SKM-1 treated with dmso at 0.1 percent for 144 hours (cell line): ENCODE data around the gene ATP13A5.

Experiments
- DNase-seq: peaks from one replicate; lab custom pipeline; 2025; ENCODE audit not compliant: unreplicated experiment; lab: John Stamatoyannopoulos, UW

Gene ATP13A5, protein sequence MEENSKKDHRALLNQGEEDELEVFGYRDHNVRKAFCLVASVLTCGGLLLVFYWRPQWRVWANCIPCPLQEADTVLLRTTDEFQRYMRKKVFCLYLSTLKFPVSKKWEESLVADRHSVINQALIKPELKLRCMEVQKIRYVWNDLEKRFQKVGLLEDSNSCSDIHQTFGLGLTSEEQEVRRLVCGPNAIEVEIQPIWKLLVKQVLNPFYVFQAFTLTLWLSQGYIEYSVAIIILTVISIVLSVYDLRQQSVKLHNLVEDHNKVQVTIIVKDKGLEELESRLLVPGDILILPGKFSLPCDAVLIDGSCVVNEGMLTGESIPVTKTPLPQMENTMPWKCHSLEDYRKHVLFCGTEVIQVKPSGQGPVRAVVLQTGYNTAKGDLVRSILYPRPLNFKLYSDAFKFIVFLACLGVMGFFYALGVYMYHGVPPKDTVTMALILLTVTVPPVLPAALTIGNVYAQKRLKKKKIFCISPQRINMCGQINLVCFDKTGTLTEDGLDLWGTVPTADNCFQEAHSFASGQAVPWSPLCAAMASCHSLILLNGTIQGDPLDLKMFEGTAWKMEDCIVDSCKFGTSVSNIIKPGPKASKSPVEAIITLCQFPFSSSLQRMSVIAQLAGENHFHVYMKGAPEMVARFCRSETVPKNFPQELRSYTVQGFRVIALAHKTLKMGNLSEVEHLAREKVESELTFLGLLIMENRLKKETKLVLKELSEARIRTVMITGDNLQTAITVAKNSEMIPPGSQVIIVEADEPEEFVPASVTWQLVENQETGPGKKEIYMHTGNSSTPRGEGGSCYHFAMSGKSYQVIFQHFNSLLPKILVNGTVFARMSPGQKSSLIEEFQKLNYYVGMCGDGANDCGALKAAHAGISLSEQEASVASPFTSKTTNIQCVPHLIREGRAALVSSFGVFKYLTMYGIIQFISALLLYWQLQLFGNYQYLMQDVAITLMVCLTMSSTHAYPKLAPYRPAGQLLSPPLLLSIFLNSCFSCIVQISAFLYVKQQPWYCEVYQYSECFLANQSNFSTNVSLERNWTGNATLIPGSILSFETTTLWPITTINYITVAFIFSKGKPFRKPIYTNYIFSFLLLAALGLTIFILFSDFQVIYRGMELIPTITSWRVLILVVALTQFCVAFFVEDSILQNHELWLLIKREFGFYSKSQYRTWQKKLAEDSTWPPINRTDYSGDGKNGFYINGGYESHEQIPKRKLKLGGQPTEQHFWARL

DNA sequence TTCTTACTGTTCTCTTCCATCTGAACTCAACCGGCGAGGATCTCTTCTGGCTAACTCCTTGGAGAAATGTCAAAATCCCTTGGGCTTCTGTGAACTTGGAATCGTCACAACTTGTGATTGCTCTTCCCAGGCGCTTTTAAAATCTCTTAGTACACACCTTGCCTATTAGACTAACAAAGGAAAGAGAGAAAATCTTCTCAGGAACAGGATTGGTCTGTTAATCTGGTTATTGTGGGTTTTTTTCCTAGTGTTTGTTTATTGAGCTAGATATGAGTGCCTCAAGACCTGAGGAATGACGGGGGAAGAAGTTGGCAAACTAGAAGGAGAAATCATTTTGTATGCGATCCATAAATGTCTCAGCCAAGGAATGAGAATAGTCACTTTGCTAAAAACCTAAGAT, at the start of gene ATP13A5:
TSS of gene ATP13A5 (minus strand) at position 48 of the 400 bp plus-strand sequence. CDS start at position 20, 28 bp downstream.
- DNase-seq, result no peak

DNA sequence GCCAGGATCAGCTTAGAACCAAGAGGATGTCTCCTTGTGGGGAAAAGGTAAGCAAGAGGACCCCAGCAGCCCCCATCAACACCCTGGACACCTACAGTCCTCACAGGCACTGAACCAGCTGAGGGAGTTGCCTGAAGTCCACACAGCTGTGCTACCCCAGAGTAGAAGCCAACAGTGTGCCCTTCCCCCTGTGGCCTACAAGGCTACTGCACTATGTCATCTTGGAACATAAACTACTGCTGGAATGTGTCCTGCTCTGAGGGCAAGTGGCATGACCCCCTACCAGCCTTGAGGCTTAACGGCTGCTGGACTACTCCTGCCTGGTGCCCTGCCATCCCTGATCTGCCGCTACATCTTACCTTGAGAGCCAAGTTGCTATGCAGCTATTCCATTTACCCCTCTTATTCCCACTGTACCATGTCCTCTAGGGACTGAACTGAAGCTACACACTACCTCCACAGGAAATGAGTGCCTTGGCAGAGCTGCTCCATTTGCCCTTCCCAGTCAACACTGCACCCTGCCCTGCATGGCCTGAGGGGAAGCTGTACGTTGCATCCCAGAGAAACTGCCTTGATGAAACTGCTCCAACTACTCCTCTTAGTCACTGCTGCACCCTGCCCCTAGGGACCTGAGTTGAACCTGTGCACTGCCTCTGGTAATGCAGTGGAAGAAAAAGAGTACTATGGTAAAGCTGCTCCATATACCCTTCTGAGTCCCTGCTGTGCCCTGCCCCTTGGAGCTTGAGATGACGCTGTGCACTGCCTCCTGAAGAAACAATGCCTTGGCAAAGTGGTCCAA, 40.2 kb upstream of the ATP13A5 start:
- no peak for DNase-seq

- no peak for DNase-seq
These were observed 38.1 kb upstream of the ATP13A5 start for GRCh38 chr3:193416629-193417028.

DNA sequence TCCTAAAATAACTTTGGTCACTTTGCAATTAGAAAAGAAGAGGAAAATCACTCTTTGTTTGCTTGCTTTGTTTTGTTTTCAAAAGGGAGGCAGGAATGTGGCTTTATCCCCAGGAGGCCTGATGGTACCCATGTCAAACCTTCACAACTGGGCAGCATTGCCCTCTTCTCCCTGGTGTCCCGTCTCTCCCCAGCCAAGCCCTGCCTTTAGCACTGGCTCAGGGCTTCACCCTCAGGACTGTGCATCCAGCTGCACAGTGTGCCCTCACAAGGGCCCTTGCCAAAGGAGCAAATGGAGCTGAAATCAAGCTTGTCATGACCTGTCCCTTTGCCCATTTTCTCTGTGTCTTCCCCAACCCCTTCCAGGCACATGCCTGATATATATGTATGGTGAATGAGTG, 29.1 kb upstream of the ATP13A5 start:
- DNase-seq, result no peak

- DNase-seq, result no peak
These were observed 28.6 kb upstream of the ATP13A5 start for GRCh38 chr3:193407112-193407511.

GRCh38 chr3:193403307-193403706, 24.8 kb upstream of the ATP13A5 start:
- DNase-seq, result no peak

- no peak for DNase-seq
These were observed 21.8 kb upstream of the ATP13A5 start for GRCh38 chr3:193400304-193400703.

DNA sequence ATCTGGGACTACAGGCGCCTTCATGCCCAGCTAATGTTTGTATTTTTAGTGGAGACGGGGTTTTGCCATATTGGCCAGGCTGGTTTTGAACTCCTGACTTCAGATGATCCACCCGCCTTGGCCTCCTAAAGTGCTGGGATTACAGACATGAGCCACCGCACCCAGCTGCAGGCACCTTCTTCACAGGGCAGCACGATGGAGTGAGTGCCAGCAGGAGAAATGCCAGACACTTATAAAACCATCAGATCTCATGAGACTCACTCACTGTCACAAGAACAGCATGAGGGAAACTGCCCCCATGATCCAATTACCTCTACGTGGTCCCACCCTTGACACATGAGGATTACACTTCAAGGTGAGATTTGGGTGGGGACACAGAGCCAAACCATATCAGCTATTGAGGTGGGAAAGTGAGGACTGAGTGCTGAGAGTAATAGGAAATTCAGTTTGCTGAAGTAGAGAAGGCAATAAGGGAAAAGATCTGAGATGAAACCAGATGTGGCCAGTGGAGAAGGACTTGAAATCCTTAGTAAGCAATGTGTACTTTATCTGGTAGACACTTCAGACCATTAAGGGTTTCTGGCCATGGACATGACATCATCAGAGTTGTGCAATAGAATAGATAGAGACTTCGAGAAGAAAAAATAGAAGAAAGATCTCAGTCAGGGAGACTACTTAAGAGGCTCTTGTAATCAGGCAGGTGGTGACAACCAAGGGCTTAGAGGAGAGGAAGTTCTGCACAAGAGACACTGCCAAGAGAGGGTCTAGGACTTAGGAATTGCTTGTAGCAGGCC, 18.1 kb upstream of the ATP13A5 start:
- no peak for DNase-seq

DNA sequence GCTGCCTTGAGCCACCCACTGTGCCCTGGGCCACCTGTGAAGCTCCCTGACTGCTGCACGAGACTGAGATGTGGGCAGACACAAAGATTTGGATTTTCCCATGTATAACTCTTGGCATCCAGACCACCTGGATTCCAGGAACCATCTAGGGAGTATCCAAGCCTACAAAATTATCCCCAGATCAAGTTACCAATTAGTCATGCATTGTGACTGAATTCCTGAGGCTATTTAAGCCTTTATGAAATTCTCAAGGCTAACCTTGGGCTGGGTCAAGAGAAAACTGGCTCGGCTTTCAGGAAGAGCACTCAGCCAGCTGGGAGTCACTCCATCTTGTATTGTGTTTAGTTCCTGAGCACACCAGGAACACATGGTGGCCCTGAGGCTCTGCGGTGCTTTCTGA, 13.3 kb upstream of the ATP13A5 start:
- no peak for DNase-seq

DNA sequence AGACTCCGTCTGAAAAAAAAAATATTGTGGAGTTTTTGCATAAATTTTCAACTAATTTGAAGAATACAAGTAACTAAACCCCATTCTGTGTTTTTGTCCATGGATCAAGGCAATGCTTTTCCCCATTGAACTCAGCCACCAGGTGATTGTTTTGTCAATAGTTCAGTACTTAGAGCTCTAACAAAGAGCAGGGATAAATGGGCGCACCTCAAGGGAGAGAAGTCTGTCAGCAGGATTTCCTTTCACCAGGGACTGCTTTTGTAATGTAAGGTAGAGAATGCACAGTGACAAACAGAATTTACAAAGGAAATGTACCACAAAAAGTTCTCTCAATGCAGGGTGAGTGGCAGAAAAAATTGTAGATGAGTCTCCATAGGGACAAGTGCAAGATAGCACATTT, 10.8 kb upstream of the ATP13A5 start:
- DNase-seq, result no peak

GRCh38 chr3:193388361-193388760, 9.8 kb upstream of the ATP13A5 start:
- DNase-seq, result no peak

DNA sequence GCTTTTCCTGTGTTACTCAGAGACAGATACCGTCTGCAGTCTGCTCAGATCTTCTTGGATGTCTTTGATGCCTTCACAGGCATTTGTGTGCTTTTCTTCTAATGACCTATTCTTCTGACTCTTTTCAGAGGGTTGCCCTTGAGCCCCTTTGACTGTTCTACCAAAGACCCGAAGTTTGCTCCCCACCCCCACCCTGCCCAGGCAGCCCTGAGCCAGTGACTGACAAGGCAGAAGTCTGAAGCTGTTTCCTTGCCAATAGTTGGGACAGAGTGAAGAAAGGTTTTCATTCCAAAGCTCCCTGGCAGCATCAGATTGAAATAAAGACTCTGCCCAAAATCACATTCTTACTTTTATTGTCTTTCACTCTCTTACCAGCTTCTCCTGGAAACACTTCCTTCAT, 9.0 kb upstream of the ATP13A5 start:
- DNase-seq, result no peak

DNA sequence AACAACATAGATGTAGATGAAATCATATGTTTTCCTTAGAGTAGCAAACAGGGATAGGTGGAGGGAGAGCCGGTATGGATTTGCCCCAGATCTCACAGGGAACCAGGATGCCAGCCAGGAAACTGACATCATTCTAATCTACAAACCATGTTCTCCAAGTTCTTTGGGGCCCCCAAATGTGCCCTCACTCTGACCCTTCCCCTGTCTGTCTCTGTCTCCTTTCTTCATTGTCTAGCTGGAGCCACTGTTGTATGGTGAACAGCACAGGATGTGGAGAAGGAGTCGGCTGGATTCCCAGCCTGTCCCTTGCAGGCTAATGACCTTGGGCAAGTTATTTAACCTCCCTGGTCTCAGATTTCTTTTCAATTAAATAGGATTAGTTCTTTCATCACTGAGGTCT, 962 bp downstream of the ATP13A5 start:
- no peak for DNase-seq

DNA sequence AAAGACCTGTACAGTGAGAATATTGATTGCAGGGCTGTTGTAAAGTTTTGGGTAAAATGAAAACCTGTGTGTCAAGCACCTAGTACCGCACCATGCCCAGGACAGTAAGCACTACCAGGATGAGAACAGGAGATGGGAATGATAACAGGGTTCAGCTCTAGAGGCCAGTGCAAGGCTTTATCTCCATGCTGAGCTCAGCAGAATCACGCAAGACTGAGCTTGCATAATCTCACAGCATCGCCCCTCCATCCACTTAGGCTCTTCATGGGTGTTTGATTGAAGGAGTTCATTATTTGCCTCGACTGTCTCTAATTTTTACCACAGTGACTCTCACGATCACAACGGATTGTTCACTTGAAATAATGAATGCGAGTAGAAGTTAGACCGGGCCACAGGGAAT, 2.9 kb downstream of the ATP13A5 start:
- DNase-seq, result no peak

GRCh38 chr3:193372783-193373182, 5.8 kb downstream of the ATP13A5 start:
- DNase-seq, result no peak

- DNase-seq, result no peak
These were observed 10.7 kb downstream of the ATP13A5 start for GRCh38 chr3:193367868-193368267.

DNA sequence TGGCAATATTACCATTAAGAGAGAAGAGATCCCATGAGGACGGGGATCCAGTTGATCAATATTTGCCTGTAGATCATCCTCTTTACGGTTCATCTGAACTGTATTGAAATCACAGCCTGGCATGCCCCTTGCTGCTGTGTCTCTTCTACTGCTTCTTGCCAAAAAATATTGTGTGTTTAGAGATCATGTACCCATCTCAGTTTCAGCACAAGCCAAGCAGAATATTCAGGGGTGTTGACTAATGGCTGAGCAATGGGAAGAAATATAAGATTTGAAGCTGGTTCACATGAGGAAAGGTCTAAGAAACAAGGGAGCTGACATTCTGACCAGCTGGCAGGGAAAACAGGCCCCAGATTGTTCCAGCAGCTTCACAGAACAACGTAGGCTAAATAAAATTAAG, 21.3 kb downstream of the ATP13A5 start:
- no peak for DNase-seq

GRCh38 chr3:193354423-193354822, 24.1 kb downstream of the ATP13A5 start:
- no peak for DNase-seq

GRCh38 chr3:193350744-193351143, 27.8 kb downstream of the ATP13A5 start:
- DNase-seq, result no peak

DNA sequence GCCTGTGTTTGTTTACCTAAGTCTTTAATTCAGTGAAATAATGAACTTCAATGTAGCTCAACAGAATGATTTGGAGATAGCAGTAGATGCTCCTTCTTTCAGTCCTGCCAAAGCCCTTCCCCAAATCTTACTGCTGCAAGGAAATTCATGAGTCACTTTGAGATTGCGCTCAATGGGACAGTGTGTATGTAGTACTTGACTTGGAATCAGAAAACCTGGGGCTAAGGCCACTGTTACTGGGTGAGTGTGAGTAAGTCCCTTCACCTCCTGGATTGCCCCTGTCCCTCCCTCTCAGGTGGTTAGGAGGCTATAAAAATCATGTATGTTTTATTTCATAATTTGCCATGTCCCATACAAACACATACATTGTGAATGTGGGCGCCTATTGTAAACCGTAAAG, 29.9 kb downstream of the ATP13A5 start:
- no peak for DNase-seq
